ENCODE data around the gene PTPN14.
"Not testable (repeated sequence)": the region's sequence is repeated elsewhere in the genome, so short reads cannot be mapped to it uniquely, and the experiment has no call there.

PTPN14 gene

GRCh38 chr1:214506972-214507431 is 44.4 kb downstream of the PTPN14 start:
- peak; percentile 94 for DNase-seq

DNA sequence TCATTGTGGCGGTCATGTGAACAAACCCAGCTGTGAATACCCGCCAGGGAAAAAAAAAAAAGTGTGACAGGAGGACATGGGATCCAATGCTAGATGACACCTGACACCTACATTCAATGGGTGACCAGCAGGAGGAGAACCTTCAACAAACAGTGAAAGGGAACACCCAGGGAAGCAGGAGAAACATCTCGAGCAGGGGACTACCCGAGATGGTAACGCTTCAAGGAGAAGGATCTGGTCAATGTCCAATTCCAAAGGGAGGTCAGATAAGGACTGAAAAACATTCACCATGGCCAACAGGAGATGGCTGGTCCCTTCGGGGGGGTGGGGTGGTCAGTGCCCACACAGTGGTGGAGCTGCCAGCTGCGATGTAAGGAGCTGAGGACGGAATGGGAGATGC is 46.3 kb downstream of the PTPN14 start:
- no peak for DNase-seq

DNA sequence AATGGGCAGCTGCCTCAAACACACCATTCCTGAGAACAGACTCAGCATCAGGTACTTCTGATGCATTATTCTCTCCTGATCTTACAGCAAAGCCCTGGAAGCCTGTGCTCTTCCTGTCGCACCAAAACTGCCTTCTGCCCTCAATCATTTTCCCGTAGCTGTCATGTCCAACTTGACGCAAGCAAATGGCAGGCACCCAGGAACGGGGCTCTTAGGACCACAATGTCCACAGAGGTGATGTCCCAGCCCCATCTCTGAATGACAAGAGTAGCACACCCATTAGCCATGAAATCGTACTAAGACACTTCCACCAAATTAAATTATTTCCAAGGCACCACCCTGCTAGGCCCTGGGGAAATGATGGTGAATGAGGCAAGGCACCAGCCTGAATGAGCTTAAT is 47.1 kb downstream of the PTPN14 start:
- DNase-seq, result no peak

- DNase-seq, result no peak
Measured at GRCh38 chr1:214503553-214503952, 47.8 kb downstream of the PTPN14 start.

DNA sequence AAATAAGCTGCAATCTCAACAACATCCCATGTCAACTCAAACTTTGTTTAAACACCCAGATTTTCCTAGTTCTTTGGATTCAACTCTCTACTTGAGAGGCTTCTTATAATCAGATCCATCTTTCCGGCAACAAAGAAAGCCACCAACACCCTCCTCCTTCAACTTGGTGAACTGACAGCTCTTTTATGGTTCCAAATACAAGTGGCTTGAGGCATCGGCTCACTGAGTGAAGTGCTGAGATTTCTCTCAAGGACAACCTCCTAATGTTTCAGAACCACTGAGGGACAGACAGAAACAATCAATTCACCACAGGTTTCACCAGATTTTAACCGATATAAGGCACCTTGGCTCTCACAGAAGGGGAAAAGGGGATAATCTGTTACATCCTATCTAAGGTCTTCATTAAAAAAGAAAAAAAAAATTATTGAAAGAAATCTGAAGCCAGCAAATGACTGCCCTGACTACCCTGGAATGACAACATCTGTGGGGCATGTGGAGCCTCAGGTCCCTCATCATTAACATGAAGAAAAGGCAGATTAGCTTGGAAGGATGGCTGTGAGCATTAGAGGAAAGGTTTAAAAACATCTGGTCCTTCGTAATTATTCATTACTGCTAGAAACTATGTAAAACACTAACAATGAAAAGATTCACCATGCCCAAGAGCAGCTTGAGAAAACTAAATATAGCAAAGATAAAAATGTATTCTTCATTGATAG is 50.9 kb downstream of the PTPN14 start:
- no peak for DNase-seq

DNA sequence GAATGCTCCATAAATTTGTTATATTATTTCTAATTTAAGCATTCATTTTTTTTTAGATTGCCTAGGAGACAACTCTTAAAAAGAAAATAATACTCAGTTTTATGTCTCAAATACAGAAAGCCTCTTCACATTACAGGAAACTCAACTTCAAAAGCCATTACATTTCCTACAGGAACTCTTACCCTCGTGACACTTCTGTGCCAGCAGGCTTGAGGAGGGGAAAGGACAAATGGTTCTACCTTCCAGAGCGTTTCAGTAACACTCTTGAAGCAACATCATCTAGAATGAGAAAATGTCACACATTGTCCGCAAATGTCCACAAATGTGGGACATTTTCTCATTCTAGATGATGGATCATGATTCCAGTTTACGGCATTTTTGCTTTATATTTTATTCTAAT is 51.7 kb downstream of the PTPN14 start:
- no peak for DNase-seq

DNA sequence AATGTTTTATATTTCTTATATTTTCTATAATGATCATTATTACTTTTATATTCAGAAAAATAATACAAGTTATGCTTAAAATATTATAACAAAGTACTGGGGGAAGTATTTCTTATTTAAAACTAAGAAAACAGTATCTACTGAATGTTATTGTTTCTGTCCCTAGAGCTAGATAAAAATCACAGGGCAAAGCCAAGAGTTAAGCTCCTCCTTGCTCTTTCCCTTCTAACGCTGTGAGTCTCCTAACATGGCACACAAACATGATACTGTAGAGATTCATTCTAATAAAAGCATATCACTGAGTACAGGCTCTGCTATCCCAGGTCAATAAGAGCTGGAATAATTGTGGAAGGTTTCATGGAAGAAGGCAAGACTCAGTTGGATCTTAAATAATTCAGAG is 53.4 kb downstream of the PTPN14 start:
- no peak for DNase-seq

- DNase-seq, result no peak
Measured at GRCh38 chr1:214496126-214496525, 55.3 kb downstream of the PTPN14 start.

DNA sequence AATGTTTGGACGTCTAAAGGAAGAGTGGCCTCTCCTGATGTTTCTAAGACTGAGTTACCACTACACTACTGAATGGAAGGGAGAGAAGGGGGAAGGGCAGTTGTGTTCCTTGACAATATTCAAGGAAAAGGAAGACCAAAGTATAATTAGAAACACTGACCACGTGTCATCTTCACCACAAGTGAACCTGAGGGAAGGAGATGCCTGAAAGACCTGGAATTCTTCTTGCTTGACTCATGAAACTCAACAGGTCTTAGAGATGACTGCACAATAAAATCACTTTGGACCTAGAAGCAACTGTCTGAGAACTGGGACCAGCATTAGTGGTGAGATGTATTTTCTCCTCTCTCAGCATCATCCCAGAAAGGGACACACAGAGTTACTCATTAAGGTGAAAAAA is 56.7 kb downstream of the PTPN14 start:
- peak; percentile 90 for DNase-seq

DNA sequence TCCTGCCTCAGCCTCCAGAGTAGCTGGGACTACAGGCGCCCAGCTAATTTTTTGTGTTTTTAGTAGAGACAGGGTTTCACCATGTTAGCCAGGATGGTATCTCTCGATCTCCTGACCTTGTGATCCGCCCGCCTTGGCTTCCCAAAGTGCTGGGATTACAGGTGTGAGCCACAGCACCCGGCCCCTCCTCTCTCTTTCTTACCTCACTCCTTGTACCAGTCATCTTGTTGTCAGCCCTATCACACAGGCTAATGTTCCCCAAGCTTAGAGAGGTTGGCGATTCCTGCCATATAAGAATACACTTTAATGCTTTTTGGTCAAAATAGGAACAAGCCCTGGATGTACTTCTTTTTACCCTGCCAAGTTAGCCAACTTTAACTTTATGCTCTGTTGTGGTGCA is 57.2 kb downstream of the PTPN14 start:
- DNase-seq, result not testable (repeated sequence)

DNA sequence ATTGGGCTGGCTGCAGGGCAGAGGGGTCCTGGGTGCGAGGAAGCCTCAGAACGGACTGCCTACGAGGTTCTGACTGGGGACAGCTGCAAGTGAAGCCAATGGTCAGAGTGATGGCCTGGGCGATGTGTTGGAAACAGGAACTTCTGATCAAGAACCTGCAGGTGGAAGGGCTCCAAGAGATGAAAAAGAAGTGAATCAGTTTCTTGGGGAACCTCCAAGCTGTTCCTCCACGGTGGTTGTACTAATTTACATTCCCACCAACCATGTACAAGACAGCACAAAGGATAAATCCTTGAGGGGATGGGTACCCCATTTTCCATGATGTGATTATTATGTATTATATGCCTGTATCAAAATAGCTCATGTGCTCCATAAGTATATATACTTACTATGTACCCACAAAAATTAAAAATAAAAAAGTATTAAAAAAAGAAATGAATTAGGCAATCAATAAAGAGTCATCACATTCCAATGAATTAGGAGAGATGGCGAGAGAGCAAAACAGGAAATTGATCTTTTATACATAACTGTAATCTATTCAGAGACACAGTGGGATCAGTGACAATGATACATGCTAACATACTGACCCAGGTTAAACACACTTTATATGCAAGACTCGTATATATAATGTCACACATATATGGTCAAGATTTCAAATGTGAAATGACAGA is 58.1 kb downstream of the PTPN14 start:
- no peak for DNase-seq

DNA sequence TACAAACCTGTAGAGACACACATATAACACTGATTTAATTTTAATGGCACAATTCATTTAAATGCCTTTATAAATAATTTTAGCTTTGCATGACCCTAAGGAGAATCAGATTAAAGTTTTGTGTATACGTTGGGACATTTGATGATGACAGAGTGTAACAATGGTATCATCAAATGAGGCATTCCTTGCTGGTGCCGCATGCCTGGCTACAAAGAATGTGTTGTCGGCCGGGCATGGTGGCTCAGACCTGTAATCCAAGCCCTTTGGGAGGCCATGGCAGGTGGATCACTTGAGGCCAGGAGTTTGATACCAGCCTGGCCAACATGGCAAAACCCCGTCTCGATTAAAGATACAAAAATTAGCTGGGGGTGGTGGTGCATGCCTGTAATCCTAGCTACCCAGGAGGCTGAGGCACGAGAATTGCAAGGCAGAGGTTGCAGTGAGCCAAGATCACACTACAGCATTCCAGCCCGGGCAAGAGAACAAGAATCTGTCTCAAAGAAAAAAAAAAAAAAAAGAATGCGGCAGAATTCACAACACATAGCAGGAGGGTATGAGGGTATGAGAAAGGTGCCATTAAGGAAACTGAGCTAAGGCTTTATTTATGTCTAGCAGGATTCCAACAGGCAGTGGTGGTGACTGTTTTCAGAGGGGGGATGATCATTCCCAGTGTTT is 58.9 kb downstream of the PTPN14 start:
- peak; percentile 46 for DNase-seq

DNA sequence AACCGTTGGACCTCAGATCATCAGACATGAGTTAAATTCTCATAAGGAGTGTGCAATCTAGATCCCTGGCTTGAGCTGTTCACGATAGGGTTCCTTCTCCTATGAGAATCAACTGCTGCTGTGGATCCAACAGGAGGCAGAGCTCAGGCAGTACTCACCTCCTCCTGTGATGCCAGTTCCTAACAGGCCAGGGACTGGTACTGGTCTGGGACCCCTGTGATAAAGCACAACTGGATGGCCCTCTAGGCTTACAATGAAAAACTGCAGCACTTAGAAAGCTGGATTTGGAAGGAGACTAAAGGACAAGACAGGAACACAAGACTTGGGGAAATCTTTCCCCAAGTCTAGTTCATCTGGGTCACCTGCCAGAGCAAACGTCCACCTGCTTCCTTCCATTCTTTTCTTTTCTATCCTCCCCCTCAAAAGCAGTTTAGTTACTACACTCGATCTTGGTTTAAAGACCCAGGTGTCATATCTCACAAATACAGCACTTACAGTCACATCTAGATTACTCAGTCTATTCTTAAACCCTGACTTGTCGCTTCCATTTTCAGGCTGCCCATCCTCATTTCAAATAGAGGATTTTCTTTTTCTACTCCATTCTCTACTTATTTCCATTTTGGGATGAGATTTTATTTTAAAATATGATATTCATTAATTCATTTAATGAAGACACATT is 59.8 kb downstream of the PTPN14 start:
- DNase-seq, result no peak

DNA sequence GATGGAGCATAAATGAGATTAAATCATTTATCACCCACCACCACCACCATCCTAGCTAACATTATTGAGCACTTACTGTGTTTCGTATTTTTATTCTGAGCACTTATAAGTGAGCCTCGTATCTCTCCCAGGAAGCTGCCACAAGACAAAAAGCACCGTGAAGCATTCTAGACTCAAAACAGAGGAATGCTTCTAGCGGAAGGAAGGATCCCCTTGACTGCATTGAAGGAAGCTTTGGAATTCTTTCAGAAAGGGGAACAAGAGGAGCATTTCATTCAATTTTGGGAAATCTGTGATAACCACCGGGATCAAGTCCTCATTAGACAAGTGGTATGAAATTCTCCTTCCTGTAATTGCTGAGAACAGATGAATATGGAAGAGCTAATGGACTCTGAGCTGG is 66.3 kb downstream of the PTPN14 start:
- DNase-seq, result no peak

DNA sequence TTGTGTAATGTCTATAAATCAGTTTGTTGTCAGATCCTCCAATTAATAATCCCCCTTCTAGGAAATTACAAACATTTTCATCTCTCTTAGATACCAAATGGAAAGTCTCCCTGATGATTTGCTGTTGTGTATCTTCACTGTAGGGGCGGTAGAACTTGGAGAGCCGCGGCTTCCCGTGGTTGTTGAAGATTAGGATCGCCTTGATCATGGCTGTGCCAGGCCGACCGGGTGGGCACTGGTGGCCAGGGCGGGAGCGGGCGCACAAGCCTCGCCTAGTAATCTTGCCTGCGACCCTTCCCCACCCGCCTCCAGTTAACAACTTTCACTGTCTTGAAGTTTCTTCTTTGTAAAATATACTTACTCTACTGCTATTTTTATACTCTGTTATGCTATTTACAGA is 68.2 kb downstream of the PTPN14 start:
- not testable (repeated sequence) for DNase-seq

GRCh38 chr1:214481983-214482634 is 69.3 kb downstream of the PTPN14 start:
- DNase-seq, result not testable (repeated sequence)

- peak; percentile 86 for DNase-seq
Measured at GRCh38 chr1:214476986-214477870, 74.2 kb downstream of the PTPN14 start.

- peak; percentile 44 for DNase-seq
Measured at GRCh38 chr1:214476229-214476985, 75.0 kb downstream of the PTPN14 start.

GRCh38 chr1:214475746-214476145 is 75.7 kb downstream of the PTPN14 start:
- peak; percentile 44 for DNase-seq

- DNase-seq, result no peak
Measured at GRCh38 chr1:214475331-214475730, 76.1 kb downstream of the PTPN14 start.

- no peak for DNase-seq
Measured at GRCh38 chr1:214474467-214474866, 76.9 kb downstream of the PTPN14 start.
